ENCODE results near the gene CRELD1.

The CRELD1 gene

GRCh38 chr3:9903904-9904303, 29.7 kb upstream of the CRELD1 start:
- no peak for DNase-seq (ENCODE audit: low read depth)

GRCh38 chr3:9906480-9906879, 27.2 kb upstream of the CRELD1 start:
- DNase-seq (ENCODE audit: low read depth), result no peak

- no peak for DNase-seq (ENCODE audit: low read depth)
Observed at GRCh38 chr3:9908286-9908685, 25.3 kb upstream of the CRELD1 start.

- DNase-seq (ENCODE audit: low read depth), result no peak
Observed at GRCh38 chr3:9909221-9910013, 24.2 kb upstream of the CRELD1 start.

- no peak for DNase-seq (ENCODE audit: low read depth)
Observed at GRCh38 chr3:9911863-9912262, 21.8 kb upstream of the CRELD1 start.

- no peak for DNase-seq (ENCODE audit: low read depth)
Observed at GRCh38 chr3:9912294-9912935, 21.2 kb upstream of the CRELD1 start.

- DNase-seq (ENCODE audit: low read depth), result no peak
Observed at GRCh38 chr3:9913601-9914000, 20.0 kb upstream of the CRELD1 start.

GRCh38 chr3:9914011-9914410, 19.6 kb upstream of the CRELD1 start:
- no peak for DNase-seq (ENCODE audit: low read depth)

- DNase-seq (ENCODE audit: low read depth), result no peak
Observed at GRCh38 chr3:9914559-9915253, 18.9 kb upstream of the CRELD1 start.

GRCh38 chr3:9915254-9916141, 18.1 kb upstream of the CRELD1 start:
- DNase-seq (ENCODE audit: low read depth), result no peak

GRCh38 chr3:9916346-9916733, 17.3 kb upstream of the CRELD1 start:
- no peak for DNase-seq (ENCODE audit: low read depth)

GRCh38 chr3:9916734-9917680, 16.6 kb upstream of the CRELD1 start, which contains the start of gene IL17RC:
Gene IL17RC, plus strand, starts transcription at chr3:9917098. Its CDS starts 218 bp downstream, at chr3:9917316.
- no peak for DNase-seq (ENCODE audit: low read depth)

GRCh38 chr3:9917820-9918219, 15.8 kb upstream of the CRELD1 start:
- DNase-seq (ENCODE audit: low read depth), result no peak

GRCh38 chr3:9918261-9919038, 15.2 kb upstream of the CRELD1 start:
- no peak for DNase-seq (ENCODE audit: low read depth)

- DNase-seq (ENCODE audit: low read depth), result no peak
Observed at GRCh38 chr3:9928158-9928557, 5.5 kb upstream of the CRELD1 start.

- DNase-seq (ENCODE audit: low read depth), result no peak
Observed at GRCh38 chr3:9930804-9931418, 2.7 kb upstream of the CRELD1 start.

GRCh38 chr3:9932535-9932842, 1.1 kb upstream of the CRELD1 start:
- no peak for DNase-seq (ENCODE audit: low read depth)

GRCh38 chr3:9932843-9933560, 632 bp upstream of the CRELD1 start:
- DNase-seq (ENCODE audit: low read depth), result peak; percentile 79

- DNase-seq (ENCODE audit: low read depth), result peak; percentile 28
Observed at GRCh38 chr3:9934235-9934621, 594 bp downstream of the CRELD1 start.

Data from T follicular helper cell (primary cell).